ENCODE results near the gene RAD51B.

- TF ChIP-seq POLR2A (IDR thresholded peaks at IDR 0.05), result no peak
- TF ChIP-seq, protein P1, sequence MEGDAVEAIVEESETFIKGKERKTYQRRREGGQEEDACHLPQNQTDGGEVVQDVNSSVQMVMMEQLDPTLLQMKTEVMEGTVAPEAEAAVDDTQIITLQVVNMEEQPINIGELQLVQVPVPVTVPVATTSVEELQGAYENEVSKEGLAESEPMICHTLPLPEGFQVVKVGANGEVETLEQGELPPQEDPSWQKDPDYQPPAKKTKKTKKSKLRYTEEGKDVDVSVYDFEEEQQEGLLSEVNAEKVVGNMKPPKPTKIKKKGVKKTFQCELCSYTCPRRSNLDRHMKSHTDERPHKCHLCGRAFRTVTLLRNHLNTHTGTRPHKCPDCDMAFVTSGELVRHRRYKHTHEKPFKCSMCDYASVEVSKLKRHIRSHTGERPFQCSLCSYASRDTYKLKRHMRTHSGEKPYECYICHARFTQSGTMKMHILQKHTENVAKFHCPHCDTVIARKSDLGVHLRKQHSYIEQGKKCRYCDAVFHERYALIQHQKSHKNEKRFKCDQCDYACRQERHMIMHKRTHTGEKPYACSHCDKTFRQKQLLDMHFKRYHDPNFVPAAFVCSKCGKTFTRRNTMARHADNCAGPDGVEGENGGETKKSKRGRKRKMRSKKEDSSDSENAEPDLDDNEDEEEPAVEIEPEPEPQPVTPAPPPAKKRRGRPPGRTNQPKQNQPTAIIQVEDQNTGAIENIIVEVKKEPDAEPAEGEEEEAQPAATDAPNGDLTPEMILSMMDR (IDR thresholded peaks at IDR 0.05), result no peak
These were observed 341.4 kb downstream of the RAD51B start for GRCh38 chr14:68160779-68161546.
